ENCODE measurements around the gene PRPS1.
"Not testable (repeated sequence)": the region's sequence is repeated elsewhere in the genome, so short reads cannot be mapped to it uniquely, and the experiment has no call there.

PRPS1 gene

DNA sequence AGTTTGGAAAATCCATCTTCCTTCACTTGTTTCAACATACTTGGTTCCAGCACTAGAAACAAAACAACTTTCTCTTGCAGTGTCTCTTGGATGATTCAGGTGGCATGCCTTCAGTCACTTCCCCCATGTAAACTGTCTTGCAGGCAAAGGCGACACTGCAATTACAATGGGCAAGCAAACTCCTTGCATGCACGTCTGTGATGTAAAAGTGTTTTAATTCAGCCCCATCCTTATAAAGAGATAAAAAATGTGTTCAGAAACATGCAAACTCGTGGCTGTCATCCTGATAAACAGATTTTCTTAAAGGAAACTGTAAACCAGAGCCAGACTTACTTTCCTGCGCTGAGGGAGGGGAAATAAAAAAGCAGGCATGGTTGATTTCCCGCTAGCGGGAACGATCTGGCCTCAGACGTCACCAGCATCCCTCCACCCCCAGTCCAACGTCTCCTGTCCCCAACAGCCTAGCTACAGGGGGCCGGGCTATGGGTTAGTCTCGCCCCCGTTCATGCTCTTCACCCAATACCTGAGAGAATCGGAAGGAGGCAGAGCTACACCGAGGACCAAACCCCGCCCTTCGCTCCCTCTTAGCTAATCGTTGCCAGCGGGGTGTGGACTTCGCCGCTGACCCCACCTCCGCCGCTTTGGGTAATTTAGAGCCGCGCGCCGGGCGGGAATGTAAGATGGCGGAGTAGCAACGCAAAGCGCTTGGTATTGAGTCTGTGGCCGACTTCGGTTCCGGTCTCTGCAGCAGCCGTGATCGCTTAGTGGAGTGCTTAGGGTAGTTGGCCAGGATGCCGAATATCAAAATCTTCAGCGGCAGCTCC is at the start of gene PRPS1:
TSS of gene PRPS1 (plus strand) at position 673 of the 824 bp plus-strand sequence. CDS start at position 792, 119 bp downstream.
- peak; percentile 47 for DNase-seq (ENCODE audit: low read depth)

- no peak for DNase-seq (ENCODE audit: low read depth)
Measured at GRCh38 chrX:107579956-107580355, 48.4 kb upstream of the PRPS1 start.

DNA sequence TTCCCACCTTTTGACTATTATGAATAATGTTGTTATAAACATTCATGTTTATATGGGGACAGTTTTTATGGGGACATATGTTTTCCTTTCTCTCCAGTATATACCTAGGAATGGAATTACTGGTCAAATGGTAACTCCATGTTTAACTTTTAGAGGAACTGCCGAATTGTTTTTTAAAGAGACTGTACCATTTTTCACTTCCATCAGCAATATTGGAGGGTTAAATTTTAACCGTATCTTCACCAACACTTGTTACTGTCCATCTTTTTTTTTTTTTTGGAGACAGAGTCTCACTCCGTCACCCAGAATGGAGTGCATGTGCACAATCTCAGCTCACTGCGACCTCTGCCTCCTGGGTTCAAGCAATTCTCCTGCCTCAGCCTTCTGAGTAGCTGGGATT is 46.4 kb upstream of the PRPS1 start:
- no peak for DNase-seq (ENCODE audit: low read depth)

- DNase-seq (ENCODE audit: low read depth) = no peak
Measured at GRCh38 chrX:107589243-107589642, 39.1 kb upstream of the PRPS1 start.

DNA sequence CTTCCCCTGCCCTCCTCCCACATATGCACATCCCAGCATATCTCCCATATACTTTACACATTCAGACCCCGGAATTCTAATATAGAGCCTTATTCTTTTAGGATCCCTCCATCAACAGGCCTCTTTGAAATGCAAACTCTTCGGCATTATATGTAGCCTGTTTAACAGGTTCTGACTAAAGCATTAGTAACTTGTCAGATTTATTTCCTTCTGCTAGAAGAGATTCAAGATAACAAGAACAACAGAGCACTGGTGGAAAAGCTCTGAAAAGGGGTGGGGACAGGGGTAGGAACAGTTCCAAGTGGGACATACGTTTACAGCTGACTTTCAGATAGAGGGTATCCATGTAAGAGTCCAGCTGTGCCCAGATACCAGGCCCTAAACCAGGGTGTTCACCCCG is 31.7 kb upstream of the PRPS1 start:
- no peak for DNase-seq (ENCODE audit: low read depth)

DNA sequence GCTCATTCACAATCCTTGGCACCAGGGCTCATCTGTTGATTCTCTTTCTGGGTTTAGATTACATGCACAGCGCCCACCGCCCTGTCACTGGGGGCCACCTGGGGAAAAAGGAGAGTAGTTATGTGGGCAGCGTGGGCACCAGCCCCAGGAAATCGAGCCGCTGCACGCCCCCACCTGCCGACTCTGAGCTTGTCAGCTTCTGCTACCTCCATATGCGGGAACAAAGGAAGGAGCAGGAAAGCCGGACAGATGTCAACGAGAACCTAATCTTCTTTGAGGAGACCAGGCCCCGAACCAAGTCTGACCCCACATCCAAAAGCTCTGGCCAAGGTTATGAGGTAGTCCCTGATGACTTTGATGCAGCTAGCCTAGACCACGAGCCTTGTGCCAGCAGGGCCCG is 31.0 kb upstream of the PRPS1 start:
- DNase-seq (ENCODE audit: low read depth) = no peak

DNA sequence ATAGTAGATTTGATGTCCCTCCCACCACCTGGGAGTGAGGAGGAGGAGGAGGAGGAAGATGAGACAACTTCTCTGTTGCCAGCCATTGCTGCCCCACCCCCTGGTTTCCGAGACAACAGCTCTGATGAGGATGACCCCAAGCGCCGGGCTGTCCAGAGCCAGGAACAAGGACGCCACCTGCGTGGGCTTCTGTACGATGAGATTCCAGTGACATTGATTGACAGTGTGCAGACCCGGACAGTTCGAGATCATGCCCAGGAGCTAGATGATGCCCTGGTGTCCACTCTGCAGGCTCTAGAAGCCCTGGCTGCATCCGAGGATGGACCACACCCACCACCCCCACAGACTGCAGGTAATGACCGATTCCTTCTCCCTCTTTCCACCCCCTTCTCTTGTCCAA is 30.5 kb upstream of the PRPS1 start:
- DNase-seq (ENCODE audit: low read depth) = no peak

GRCh38 chrX:107599450-107599861 is 28.9 kb upstream of the PRPS1 start:
- DNase-seq (ENCODE audit: low read depth) = no peak

GRCh38 chrX:107600366-107600765 is 27.9 kb upstream of the PRPS1 start:
- DNase-seq (ENCODE audit: low read depth) = no peak

DNA sequence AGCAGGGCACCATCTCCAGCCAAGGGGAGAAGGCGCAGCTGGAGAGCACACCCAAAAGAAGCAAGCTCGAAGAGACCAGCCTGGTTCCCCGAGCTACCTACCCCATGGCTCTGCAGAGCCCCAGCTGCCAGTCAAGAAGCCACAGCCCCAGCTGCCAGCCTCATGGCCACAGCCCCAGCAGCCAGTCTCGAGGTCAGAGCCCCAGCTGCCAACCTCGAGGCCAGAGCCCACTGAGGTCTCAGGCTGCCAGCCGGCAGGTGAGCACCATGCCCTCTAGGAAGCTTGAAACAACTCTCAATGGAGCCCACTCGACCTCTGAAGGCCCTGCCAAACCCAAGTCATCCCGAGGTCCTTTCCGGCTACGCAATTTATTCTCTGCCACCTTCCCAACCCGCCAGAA is 27.0 kb upstream of the PRPS1 start:
- DNase-seq (ENCODE audit: low read depth) = no peak

- DNase-seq (ENCODE audit: low read depth) = no peak
Measured at GRCh38 chrX:107601759-107602158, 26.6 kb upstream of the PRPS1 start.

- no peak for DNase-seq (ENCODE audit: low read depth)
Measured at GRCh38 chrX:107602694-107603239, 25.5 kb upstream of the PRPS1 start.

- no peak for DNase-seq (ENCODE audit: low read depth)
Measured at GRCh38 chrX:107603429-107604159, 24.7 kb upstream of the PRPS1 start.

DNA sequence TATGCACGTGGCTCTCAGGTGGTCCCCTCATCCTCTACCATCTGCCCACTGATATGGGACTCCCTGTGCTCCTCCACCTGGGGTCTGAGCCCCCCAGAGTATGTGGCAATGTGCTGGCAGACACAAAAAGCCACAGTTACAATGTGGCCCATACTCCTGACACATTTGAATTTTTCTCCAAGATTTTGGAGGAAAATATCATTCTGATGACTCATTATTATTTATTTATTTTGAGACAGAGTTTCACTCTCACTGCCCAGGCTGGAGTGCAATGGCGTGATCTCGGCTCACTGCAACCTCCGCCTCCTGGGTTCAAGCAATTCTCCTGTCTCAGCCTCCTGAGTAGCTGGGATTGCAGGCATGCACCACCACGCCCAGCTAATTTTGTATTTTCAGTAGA is 19.2 kb upstream of the PRPS1 start:
- not testable (repeated sequence) for DNase-seq (ENCODE audit: low read depth)

DNA sequence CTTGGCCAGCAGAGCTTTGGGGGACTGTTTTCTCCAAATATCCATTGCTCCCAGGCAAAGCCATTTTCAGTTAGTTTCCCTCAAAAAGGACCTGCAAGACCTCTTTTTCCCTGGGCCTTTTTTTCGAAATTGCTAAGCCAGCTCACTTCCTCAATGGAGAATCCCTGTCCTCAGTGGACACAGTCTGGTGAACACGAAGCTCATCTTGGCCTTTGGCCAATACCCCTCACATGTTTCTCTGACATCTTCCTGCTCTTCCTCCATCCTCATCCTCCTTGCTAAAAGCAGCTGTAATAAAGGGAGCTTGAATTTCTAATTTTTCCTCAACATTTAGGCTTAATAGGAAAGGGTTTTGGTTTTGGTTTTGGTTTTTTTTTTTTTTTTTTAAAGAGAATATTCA is 17.6 kb upstream of the PRPS1 start:
- DNase-seq (ENCODE audit: low read depth) = no peak

DNA sequence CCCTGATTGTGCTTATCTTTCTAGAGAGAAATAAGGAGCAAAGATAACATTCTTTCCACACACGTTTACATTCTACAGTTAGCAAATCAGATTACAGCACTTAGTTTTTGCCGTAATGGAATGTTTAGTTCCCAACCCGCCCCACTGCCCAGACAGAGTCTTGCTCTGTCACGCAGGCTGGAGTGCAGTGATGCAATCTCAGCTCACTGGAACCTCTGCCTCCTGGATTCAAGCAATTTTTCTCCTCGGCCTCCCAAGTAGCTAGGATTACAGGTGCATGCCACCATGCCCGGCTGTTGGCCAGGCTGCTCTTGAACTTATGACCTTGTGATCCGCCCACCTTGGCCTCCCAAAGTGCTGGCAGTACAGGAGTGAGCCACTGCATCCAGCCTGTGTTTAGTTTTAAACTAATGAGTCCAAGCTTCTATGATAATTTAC is 8.4 kb upstream of the PRPS1 start:
- DNase-seq (ENCODE audit: low read depth) = no peak

- no peak for DNase-seq (ENCODE audit: low read depth)
Measured at GRCh38 chrX:107624893-107625292, 3.4 kb upstream of the PRPS1 start.

DNA sequence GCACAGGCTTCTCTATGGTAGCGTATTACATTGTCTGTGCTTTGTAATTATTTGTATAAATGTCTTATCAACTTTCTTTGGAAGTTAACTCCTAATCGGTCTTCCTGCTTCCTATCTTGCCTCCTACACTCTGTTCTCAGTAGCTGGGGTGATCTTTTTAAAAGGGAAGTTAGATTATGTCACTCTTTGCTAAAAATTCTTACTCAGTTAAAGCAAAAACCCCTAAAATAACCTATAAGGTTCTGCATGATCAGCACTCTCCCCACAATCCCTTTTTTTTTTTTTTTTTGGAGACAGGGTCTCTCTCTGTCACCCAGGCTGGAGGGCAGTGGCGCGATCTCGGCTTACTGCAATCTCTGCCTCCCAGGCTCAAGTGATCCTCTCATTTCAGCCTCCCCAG is 2.6 kb upstream of the PRPS1 start:
- no peak for DNase-seq (ENCODE audit: low read depth)

DNA sequence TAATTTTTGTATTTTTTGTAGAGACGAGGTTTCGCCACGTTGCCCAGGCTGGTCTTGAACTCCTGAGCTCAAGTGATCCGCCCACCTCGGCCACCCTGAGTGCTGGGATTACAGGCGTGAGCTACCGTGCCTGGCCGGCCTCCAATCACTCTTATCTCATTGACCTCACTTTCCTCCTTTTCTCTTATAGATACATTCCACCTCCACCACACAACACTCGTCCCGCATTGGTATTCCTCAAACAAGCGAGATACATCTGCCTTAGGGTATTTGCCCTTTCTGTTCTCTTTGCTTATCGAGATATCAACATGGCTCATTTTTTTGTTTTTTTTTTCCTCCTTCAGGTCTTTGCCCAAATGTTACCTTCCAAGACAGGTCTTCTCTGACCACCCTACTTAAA is 1.8 kb upstream of the PRPS1 start:
- DNase-seq (ENCODE audit: low read depth) = no peak

GRCh38 chrX:107626916-107627315 is 1.4 kb upstream of the PRPS1 start:
- DNase-seq (ENCODE audit: low read depth) = no peak

DNA sequence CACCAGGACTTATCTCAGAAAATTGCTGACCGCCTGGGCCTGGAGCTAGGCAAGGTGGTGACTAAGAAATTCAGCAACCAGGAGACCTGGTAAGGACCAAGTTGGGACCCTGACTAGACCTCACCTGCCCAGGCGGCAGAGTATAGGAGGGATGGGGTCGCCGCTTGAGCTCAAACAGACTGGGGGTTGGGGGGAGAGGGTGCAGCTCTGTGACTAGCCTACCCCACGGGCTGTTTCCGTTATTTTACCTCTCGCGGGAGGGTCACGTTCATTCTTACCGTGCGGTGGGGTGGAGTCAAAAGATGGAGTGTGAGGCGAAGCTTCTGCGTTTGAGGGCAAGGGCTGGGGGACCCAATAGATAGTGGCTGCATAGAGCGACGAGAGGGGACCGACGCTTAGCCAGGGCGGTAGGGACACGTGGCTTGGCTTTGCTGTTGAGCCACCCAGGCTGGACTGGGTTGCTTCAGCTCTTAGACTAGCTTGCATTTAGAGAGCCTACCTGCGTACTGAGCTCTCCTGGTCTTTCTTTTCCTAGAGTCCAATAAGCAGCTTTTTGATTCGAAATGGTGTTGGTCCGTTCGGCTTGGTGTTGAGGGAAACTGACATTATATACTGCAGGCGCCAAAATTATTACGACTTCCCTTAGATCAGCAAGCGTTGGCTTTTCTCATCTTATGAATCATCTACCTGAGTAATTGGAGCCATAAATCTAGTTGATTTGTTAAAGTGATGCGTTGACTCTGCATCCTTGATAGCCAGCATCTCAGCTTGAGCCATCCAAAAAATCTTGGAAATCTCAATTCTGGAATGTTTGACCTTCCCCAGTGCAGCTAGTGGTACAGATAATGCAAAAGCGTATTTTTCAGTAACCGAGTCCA is 591 bp downstream of the PRPS1 start:
- peak; percentile 5 for DNase-seq (ENCODE audit: low read depth)

- DNase-seq (ENCODE audit: low read depth) = no peak
Measured at GRCh38 chrX:107629540-107629909, 1.2 kb downstream of the PRPS1 start.
